SHP77 (cell line): ENCODE data around the gene LRP1B.
"Not testable (repeated sequence)": the region's sequence is repeated elsewhere in the genome, so short reads cannot be mapped to it uniquely, and the experiment has no call there.

Experiments
- DNase-seq, 2 experiments: peaks; one replicate each; lab custom pipeline; 2025; lab: John Stamatoyannopoulos, UW

LRP1B gene

DNA sequence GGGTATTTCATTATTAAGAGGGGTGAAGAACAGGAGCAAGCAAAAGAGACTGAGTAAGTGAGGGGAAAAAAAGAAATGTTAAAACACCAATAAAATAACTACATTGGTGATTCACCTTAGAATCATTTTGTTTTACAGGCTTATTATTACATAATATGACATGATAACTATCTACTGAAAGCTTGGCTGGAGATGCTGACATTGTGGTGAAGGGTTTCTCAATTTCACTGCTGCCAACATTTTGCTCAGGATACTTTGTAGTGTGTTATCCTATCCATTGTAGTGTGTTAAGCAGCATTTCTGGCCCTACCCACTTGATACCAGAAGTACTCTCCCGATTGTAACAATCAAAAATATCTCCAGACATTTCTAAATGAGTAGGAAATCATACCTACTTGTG lies 1786.0 kb downstream of the LRP1B start:
- no peak for DNase-seq

DNA sequence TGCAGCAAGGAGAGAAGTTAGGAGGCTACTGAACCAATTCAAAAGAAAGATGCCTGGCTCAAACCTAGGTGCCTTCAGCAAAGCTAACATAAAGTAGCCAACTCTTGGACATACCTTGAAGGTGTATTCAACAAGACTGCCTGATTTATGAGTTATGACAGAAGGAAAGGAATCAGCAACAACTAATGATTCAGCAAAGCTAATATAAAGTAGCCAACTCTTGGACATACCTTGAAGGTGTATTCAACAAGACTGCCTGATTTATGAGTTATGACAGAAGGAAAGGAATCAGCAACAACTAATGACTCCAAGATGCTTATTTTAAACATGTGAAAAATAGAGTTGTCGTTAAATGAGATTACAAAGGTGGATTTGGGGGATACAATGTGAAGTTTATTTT lies 1786.5 kb downstream of the LRP1B start:
- not testable (repeated sequence) for DNase-seq

- no peak for DNase-seq
Measured at GRCh38 chr2:140338795-140339194, 1792.0 kb downstream of the LRP1B start.

DNA sequence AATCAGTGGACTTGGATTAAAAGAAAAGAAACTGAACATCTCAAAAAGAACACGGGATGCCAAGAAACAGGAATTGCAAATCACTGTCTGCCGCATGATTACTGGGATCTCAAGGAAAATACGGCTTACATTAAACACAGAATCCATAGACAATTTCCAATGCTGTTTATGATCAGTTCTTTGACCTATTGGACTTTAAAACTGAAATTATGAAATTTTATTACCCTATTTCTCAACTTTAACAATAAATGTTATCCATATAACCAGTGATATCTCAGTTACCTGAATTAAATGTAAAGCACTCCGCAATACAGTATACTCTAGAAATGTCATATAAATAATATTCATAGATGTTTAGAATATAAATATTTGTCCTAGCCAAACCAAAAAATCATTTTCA lies 1793.8 kb downstream of the LRP1B start:
- DNase-seq = no peak

DNA sequence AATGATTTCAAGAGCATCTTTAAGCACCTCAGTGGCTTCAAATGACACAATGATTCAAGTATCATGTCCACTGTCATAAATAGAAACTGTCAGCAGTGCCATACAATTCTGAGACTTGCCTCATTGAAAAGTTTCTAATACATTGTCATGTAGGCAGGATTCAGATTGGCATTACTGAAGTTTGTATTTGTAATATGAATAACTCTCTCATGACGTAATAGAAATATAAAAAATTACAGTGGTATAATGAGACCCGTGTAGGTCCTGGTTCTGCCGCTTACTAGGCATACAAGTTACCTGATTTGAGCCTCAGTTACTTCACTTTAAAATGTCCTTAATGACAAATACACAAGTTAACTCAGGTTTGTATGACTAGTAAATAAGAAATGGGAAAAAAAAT lies 1814.5 kb downstream of the LRP1B start:
- no peak for DNase-seq

DNA sequence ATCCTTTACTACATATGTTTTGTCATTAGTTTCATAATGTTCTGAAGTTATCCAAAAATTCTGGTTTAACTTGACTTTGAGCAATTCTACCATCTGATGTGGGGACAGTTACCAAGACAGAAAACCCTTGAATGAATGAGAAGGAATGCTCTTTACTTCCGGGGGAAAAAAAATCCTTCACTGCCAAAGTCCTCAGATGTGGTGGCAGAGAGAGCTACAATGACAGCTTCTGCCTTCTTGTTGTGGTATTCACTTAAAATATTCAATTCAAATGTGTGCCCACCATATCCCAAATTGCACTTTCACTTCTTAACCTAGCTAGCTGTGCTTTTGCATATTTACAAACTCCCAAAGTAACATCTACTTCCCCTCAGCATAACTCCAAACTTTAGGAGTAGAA lies 1818.9 kb downstream of the LRP1B start:
- no peak for DNase-seq

DNA sequence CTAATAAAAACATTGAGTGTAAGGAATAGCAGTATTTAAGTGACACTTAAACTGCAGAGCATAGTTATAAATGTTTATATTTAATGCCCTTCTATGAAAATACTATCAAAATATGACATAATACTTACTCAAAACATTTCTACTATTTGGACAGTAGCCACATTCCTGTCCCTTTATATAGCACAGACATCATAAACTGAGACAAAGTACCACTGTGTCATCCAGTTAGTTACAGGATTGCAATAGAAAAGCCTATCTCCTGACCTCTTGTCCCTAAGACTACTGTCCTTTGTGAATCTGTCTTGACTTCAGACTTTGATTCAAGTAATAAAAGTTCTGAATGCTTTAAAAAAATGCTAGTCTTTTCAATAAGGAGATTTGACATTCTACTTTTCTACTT lies 1822.1 kb downstream of the LRP1B start:
- DNase-seq = no peak

DNA sequence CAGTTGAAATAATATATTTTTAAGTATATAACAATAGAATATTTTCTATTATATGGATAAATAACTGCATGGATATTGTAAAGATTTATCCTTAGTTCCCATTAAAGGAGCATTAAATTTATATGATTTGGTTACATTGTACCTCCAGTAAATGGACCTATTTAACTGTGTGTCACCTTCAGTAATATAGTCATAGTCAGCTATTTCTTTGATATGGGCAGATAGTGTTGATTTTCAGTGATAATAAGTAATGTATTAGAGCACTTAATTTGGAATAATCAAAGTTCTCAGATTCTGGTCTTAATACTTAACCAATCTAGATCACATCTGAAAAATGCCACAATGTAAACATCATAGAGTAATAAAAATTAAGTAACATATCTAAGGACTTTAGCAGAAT lies 1823.3 kb downstream of the LRP1B start:
- DNase-seq = no peak

GRCh38 chr2:140295767-140296166 lies 1835.0 kb downstream of the LRP1B start:
- no peak for DNase-seq

DNA sequence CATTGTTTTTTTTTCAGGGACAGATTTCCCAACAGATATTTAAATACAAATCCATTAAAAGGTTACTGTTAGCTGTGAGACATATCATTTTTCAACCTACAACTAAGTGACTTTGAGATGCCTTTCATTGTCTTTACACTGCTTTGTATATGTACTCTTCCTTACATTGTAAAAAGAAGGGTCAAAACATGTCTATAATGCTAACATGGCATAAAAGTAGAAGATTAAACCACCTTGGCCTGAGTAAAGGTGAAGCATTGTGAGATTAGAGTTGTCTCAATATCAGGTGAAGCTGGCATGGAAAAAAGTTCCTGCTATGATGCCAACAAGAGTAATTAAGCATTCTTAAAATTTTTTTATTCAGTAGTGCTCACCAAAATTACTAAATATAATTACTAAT lies 1842.1 kb downstream of the LRP1B start:
- no peak for DNase-seq

- DNase-seq = no peak
Measured at GRCh38 chr2:140288213-140288612, 1842.6 kb downstream of the LRP1B start.

- DNase-seq = no peak
Measured at GRCh38 chr2:140286377-140286776, 1844.4 kb downstream of the LRP1B start.

- DNase-seq = not testable (repeated sequence)
Measured at GRCh38 chr2:140277344-140277743, 1853.5 kb downstream of the LRP1B start.

GRCh38 chr2:140276661-140277060 lies 1854.2 kb downstream of the LRP1B start:
- DNase-seq = no peak

DNA sequence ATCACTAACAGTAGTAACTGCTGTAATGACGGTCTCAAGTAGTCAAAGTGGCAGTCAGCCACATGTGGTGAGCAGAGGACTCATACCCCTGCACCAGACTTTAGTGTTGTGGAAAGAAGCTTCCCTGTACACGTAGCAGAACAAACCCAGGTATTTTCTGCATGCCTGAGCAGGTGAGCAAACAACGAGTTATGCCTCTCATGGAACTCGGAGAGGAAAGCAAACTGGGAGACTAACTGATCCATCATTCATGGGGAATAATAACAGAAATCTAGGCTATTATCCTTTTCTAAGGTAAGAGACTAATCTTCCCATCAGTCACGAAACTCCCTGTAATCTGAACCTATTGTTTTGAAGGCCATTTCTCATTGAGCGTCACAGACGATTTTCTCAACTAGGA lies 1855.4 kb downstream of the LRP1B start:
- DNase-seq = peak; percentile 73 to 80

- DNase-seq = no peak
Measured at GRCh38 chr2:140274891-140275290, 1855.9 kb downstream of the LRP1B start.

GRCh38 chr2:140273958-140274357 lies 1856.9 kb downstream of the LRP1B start:
- no peak for DNase-seq

DNA sequence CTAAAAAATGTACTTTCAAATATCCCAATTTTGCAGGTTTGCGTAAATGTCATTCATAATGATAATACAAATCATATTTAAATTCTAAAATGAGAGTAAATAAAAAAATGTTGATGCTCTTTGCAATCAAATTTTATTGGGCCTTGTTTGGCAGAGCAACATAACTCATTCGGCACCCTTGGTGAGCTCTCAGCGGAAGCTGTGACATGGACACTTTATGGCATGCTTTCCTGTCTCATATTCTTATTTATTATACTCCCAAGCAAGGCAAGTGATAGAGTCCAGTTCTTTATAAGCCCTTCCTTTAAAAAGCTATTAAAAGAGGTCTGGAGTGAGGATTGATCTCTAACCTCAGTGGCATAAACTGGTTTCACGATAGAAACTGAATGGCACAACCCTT lies 1857.4 kb downstream of the LRP1B start:
- DNase-seq = no peak

DNA sequence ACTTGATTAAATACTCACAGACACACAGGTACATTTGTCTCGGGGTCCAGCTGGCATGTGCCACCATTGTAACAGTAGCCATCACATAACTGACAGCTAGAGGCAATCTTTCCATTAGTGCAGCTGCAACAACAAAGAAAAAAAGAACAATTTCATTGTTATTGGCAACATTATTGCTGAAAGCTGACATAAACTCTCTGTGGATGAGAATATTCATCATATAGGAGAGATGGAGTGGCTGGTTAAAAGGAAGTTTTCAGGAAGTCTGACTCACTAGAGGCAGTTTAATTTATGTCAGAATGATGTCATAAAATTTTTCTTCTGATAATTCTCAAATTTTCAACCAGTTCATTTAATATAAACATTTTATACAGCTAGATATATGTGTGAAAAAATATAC lies 1860.6 kb downstream of the LRP1B start:
- peak; percentile 22 to 35 for DNase-seq

DNA sequence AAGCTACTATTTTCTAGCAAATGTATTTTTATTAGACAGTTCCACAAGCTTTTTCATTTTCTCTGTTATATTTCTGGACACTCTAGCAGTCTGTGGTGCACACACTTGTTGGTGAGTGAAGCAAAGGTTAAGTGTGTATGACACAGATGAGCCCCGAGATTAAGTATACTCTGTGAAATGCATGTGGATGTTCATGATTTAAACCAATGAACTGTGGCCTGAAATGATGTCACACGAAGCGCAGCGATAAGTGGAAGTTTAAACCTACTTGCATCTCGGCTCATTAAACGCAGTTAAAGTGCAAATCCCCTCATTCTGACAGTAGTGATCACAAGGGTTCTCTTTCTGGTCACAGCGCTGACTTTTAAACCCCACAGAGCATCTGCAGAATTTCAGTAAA lies 1861.8 kb downstream of the LRP1B start:
- peak; percentile 16 to 37 for DNase-seq

GRCh38 chr2:140262908-140263307 lies 1867.9 kb downstream of the LRP1B start:
- DNase-seq = no peak

DNA sequence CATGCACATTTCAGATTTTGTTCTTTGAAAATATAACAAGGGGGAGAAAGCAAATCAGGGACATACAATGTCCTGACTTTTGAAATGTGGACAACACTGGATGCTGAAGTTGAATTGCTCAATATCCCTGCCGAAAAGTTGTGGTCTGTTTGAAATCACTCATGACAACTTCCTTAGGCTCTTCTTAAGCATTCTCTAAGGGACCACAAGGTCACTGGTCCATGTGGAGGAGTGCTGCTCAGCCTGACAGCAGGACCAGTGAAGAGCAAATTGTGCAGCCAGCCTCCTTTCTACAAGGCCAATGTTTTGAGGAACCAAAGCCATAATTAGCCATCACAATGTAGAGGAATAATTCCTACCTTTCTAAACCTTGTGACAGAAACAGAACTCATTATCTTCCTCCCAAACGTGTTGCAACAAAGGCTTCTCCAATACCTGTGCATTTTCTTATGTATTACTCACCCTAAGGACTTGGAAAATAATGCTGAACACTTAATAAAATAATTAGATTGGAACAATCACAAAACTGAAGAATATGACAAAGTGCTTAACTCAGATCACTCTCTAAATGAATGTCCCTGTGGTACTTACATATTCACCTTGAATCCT lies 1873.0 kb downstream of the LRP1B start:
- DNase-seq = no peak

GRCh38 chr2:140256080-140256479 lies 1874.7 kb downstream of the LRP1B start:
- DNase-seq = no peak

DNA sequence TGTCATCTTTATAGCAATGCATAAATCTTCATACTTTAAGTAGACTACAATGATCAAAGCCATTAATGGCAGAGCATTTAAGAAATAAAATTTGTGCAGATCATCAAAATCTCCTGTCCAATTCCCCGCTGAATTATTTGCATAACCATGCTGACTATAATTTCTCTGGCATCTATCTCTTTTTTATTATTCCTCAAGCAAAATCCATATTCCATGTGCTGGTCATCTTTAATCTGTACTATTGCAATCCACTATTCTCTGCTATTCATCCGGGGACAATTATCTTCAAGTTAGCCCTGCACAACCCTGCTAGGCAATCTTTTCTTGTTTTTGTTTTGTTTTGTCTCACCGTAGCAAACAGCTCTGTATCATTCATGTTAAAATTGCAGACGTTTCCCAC lies 1881.0 kb downstream of the LRP1B start:
- DNase-seq = no peak

DNA sequence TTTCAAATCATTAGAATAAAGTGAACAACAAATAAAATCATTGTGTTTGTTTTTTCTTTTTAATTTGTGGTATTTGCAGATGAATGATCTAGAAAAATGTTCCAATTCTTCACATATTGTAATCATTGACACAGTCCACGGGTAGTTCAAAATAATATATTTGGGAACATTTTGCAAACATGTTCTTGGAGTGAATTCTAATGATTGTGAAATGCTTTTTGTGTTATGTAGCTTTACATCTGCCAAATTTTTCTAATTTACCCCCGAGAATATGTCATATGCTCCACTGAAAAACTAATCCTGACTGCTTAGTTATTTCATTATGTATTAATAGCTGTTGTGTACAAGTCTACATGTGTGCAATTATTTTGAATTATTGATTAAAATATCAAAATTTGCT lies 1882.2 kb downstream of the LRP1B start:
- DNase-seq = no peak
